H1 (cell line): Measurements from ENCODE around the gene RGS6. TPM values are rescaled to one million over a fixed set of nuclear protein-coding genes. Genes with fewer than 3 reads are reported as not detected.

Source experiments
- CTCF ChIA-PET: fragments of 300-600 bp; sonication (Branson Sonifier 250); formaldehyde crosslinking; loops from one replicate; lab custom pipeline; 2021; ENCODE audit not compliant: partially characterized antibody; lab: Charles Lee
- POLR2A ChIA-PET: fragments of 300-600 bp; sonication (Branson Sonifier 250); formaldehyde crosslinking; loops from one replicate; lab custom pipeline; 2021; ENCODE audit warnings: inconsistent platforms; ENCODE audit not compliant: partially characterized antibody; lab: Charles Lee
- DNase-seq, 2 experiments: peaks; one replicate each; pipeline versions ENCODE4 v3.0.0 to v3.0.0-alpha.2; 2010 to 2022; ENCODE audit warnings: low spot score in 2 of 2, low read depth in 1 of 2, mixed read lengths in 1 of 2
- FAIRE-seq: peaks from 2 replicates; lab custom pipeline; 2011; peaks lifted over from hg19 to GRCh38; lab: Jason Lieb, UNC
- H2AFZ ChIP-seq: 2 replicates; pipeline ENCODE4 v1.8.1; 2012; ENCODE audit warnings: low read length, inconsistent platforms
- H2AK5ac ChIP-seq: 2 replicates; pipeline ENCODE4 v1.6.1; 2013; ENCODE audit warnings: low read depth, low read length
- H2BK120ac ChIP-seq: replicated peaks from 2 replicates; pipeline ENCODE3; 2013; ENCODE audit warnings: low read depth, low read length, inconsistent platforms
- H2BK12ac ChIP-seq: 2 replicates; pipeline ENCODE4 v1.6.1; 2013; ENCODE audit warnings: low read depth, low read length
- H2BK15ac ChIP-seq: 2 replicates; pipeline ENCODE4 v1.6.1; 2013; ENCODE audit warnings: low read length
- H2BK20ac ChIP-seq: 2 replicates; pipeline ENCODE4 v1.6.1; 2013; ENCODE audit warnings: low read length
- H2BK5ac ChIP-seq: 2 replicates; pipeline ENCODE4 v1.6.1; 2013; ENCODE audit warnings: low read depth, low read length
- H3K14ac ChIP-seq: 2 replicates; pipeline ENCODE4 v1.6.1; 2013; ENCODE audit warnings: inconsistent platforms; ENCODE audit not compliant: insufficient read length
- H3K18ac ChIP-seq: 2 replicates; pipeline ENCODE4 v1.6.1; 2013; ENCODE audit warnings: low read length; ENCODE audit errors: extremely low read depth
- H3K23ac ChIP-seq: 2 replicates; pipeline ENCODE4 v1.6.1; 2013; ENCODE audit warnings: inconsistent platforms; ENCODE audit not compliant: insufficient read length
- H3K23me2 ChIP-seq: 2 replicates; pipeline ENCODE4 v1.6.1; 2013; ENCODE audit warnings: low read depth, low read length
- H3K27ac ChIP-seq: 2 replicates; pipeline ENCODE4 v1.6.1; 2011; ENCODE audit warnings: low read depth, low read length, inconsistent platforms
- H3K27me3 ChIP-seq, 4 experiments: replicated peaks in 1 of 4; 1 replicate in 1 of 4; 2 replicates in 3 of 4; pipeline versions ENCODE4 v1.6.1 to v1.8.1; 2011 to 2013; ENCODE audit warnings: low read length in 3 of 4, mild to moderate bottlenecking in 3 of 4, inconsistent platforms in 2 of 4, mixed read lengths in 2 of 4, moderate library complexity in 1 of 4; ENCODE audit not compliant: control insufficient read depth in 3 of 4, insufficient read depth in 3 of 4; ENCODE audit errors: extremely low read depth in 1 of 4
- H3K36me3 ChIP-seq, 4 experiments: 2 replicates each; pipeline versions ENCODE4 v1.6.1 to v1.8.1; 2011 to 2013; ENCODE audit warnings: mild to moderate bottlenecking in 4 of 4, low read length in 3 of 4, moderate library complexity in 2 of 4, control low read depth in 1 of 4, inconsistent platforms in 1 of 4; ENCODE audit not compliant: insufficient read depth in 4 of 4, control insufficient read depth in 2 of 4
- H3K4ac ChIP-seq: replicated peaks from 2 replicates; pipeline ENCODE3; 2013; ENCODE audit warnings: low read length, low read depth, mixed read lengths, inconsistent platforms; ENCODE audit not compliant: insufficient read length
- H3K4me1 ChIP-seq, 4 experiments: replicated peaks in 1 of 4; 1 replicate in 1 of 4; 2 replicates in 3 of 4; pipeline versions ENCODE4 v1.6.1 to v1.8.1; 2011 to 2013; ENCODE audit warnings: low read length in 3 of 4, inconsistent platforms in 2 of 4, mixed read lengths in 1 of 4; ENCODE audit not compliant: insufficient read depth in 4 of 4, control insufficient read depth in 3 of 4
- H3K4me2 ChIP-seq, 2 experiments: 2 replicates each; pipeline versions ENCODE4 v1.6.1 to v1.8.1; 2011 to 2013; ENCODE audit warnings: low read depth in 2 of 2, low read length in 2 of 2, control low read depth in 1 of 2, inconsistent platforms in 1 of 2, mild to moderate bottlenecking in 1 of 2; ENCODE audit not compliant: insufficient read depth in 1 of 2
- H3K4me3 ChIP-seq, 4 experiments: fragments of 200-600, 300-600 bp in 1 of 4; sonication (generic), shearing (Covaris generic), sonication (Bioruptor Twin) in 1 of 4; 2 replicates each; pipeline versions ENCODE4 v1.5.1 to v1.8.1; 2011 to 2016; ENCODE audit warnings: low read length in 4 of 4, low read depth in 3 of 4, control low read depth in 2 of 4, inconsistent platforms in 2 of 4, mild to moderate bottlenecking in 2 of 4, mixed read lengths in 1 of 4, moderate library complexity in 1 of 4; ENCODE audit not compliant: insufficient read depth in 2 of 4; ENCODE audit errors: extremely low read depth in 1 of 4
- H3K56ac ChIP-seq: replicated peaks from 2 replicates; pipeline ENCODE3; 2013; ENCODE audit warnings: low read depth, mild to moderate bottlenecking, mixed read lengths, low read length, inconsistent platforms; ENCODE audit not compliant: insufficient read length
- H3K79me1 ChIP-seq: 2 replicates; pipeline ENCODE4 v1.6.1; 2013; ENCODE audit warnings: low read depth, low read length, control low read depth
- H3K79me2 ChIP-seq, 2 experiments: 2 replicates each; pipeline versions ENCODE4 v1.6.1 to v1.8.1; 2012 to 2013; ENCODE audit warnings: low read length in 2 of 2, mild to moderate bottlenecking in 2 of 2, inconsistent platforms in 1 of 2; ENCODE audit not compliant: insufficient read depth in 2 of 2, control insufficient read depth in 1 of 2
- H3K9ac ChIP-seq, 4 experiments: replicated peaks in 1 of 4; 1 replicate in 1 of 4; 2 replicates in 3 of 4; pipeline versions ENCODE4 v1.6.1 to v1.8.1; 2011 to 2013; ENCODE audit warnings: low read depth in 3 of 4, low read length in 3 of 4, control low read depth in 2 of 4, mild to moderate bottlenecking in 2 of 4, moderate library complexity in 2 of 4, inconsistent platforms in 1 of 4; ENCODE audit errors: extremely low read depth in 1 of 4
- H3K9me3 ChIP-seq, 2 experiments: 2 replicates each; pipeline versions ENCODE4 v1.6.1 to v1.8.1; 2012 to 2013; ENCODE audit warnings: mild to moderate bottlenecking in 2 of 2, moderate library complexity in 2 of 2, control low read depth in 1 of 2, inconsistent platforms in 1 of 2, low read depth in 1 of 2, low read length in 1 of 2, mixed read lengths in 1 of 2; ENCODE audit not compliant: insufficient read depth in 2 of 2
- H4K20me1 ChIP-seq, 2 experiments: replicated peaks in 1 of 2; 2 replicates each; pipeline versions ENCODE3 to v1.8.1; 2011 to 2013; ENCODE audit warnings: inconsistent platforms in 2 of 2, low read length in 2 of 2, mild to moderate bottlenecking in 1 of 2; ENCODE audit not compliant: insufficient read depth in 2 of 2, control insufficient read depth in 1 of 2
- H4K5ac ChIP-seq: 2 replicates; pipeline ENCODE4 v1.6.1; 2013; ENCODE audit warnings: low read length, low read depth, mixed read lengths, inconsistent platforms; ENCODE audit not compliant: insufficient read length
- H4K8ac ChIP-seq: 2 replicates; pipeline ENCODE4 v1.8.0; 2013; ENCODE audit warnings: mild to moderate bottlenecking, moderate library complexity, low read length, inconsistent platforms; ENCODE audit not compliant: insufficient read depth; ENCODE audit errors: extremely low read depth
- H4K91ac ChIP-seq: replicated peaks from 2 replicates; pipeline ENCODE3; 2013; ENCODE audit warnings: low read length, mixed read lengths, inconsistent platforms; ENCODE audit not compliant: insufficient read length
- TAF1 ChIP-seq: IDR thresholded peaks from 2 replicates; pipeline ENCODE4 v1.6.1; 2011; ENCODE audit warnings: mild to moderate bottlenecking, low read depth, low read length
- WGBS, 2 experiments: shearing (Covaris generic) in 1 of 2; methylation state at CpG; one replicate each; pipeline versions ENCODE4 v1.1.6 to v1.1.7; 2013 to 2015; ENCODE audit warnings: low lambda C conversion rate in 2 of 2, mixed read lengths in 2 of 2, inconsistent platforms in 1 of 2, low coverage in 1 of 2, missing lambda C conversion rate in 1 of 2; ENCODE audit not compliant: insufficient replicate concordance in 2 of 2, insufficient coverage in 1 of 2, insufficient read length in 1 of 2; ENCODE audit errors: extremely low coverage in 1 of 2, missing lambda C conversion rate in 1 of 2; 5-methylcytosine and 5-hydroxymethylcytosine counted together
- polyA plus RNA-seq, 7 experiments: library from polyadenylated mRNA; depleted of rRNA in 3 of 7; stranded (reverse) in 5 of 7; unstranded in 2 of 7; fragments of >200 nt in 5 of 7; fragments of 200-250 nt in 2 of 7; gene quantifications; 1 replicate in 5 of 7; 2 replicates in 1 of 7; 4 replicates in 1 of 7; pipeline versions ENCODE4 v1.2.1 to v1.2.3, GENCODE V29; 2011 to 2013; ENCODE audit warnings: missing spikeins in 2 of 7, mixed read lengths in 2 of 7
- total RNA-seq: library from RNA; stranded (reverse); fragmentation: NEBNext Ultra II Directional; extraction: Animal tissue kit (Norgen Biotek cat#: 25700); gene quantifications from 2 replicates; pipeline ENCODE4 v1.2.1, GENCODE V29; 2021

The RGS6 gene
- total and polyA plus RNA-seq, 2 of the 8 experiments (the other 6 are each of a cell fraction or from before 2014, with no cell fraction given), result 0.26 to 1.1 TPM

GRCh38 chr14:72126091-72126490 lies 193.9 kb downstream of the RGS6 start:
- Histone ChIP-seq H3K23me2 (no peaks in the 10 kb centered on the region), H2BK20ac (no peak overlapping the region), H3K14ac (no peak overlapping the region), H3K4ac (no peak overlapping the region), H3K79me1 (no peaks in the 10 kb centered on the region), H3K4me2 (no peak overlapping the region), H2BK12ac (no peak overlapping the region), H3K18ac (no peak overlapping the region), H2AK5ac (no peak overlapping the region), H3K4me1 (no peaks in the 10 kb centered on the region), H4K20me1 (no peaks in the 10 kb centered on the region), H2BK15ac (no peak overlapping the region), H4K5ac (no peak overlapping the region), H3K79me2 (no peaks in the 10 kb centered on the region), H3K4me3 (no peak overlapping the region), H3K9ac (no peak overlapping the region), H2BK5ac (no peak overlapping the region), H3K23ac (no peak overlapping the region), H3K36me3 (no peaks in the 10 kb centered on the region), H2BK120ac (no peak overlapping the region), H3K27me3 (no peaks in the 10 kb centered on the region), H3K27ac (no peak overlapping the region), H3K9me3 (no peaks in the 10 kb centered on the region), H3K56ac (no peak overlapping the region), H2AFZ (no peak overlapping the region), H4K8ac (no peak overlapping the region), H4K91ac (no peak overlapping the region)
- no peak for TF ChIP-seq TAF1
- CTCF ChIA-PET, result interaction anchor here (0.6 to 0.7 kb wide), 3 partner anchors 18 to 916 kb away, joined by 3 read pairs; no protein-coding TSS in a partner anchor
- FAIRE-seq (no peak), DNase-seq (no peak)
- POLR2A ChIA-PET, result no interaction called here
- 83% methylated on average over 1 of the region's 1 CpG; no CpG with 5 or more reads in 1 of the 2 experiments for WGBS, 2 experiments
